ENCODE data around the gene SLC37A1. TPM values are rescaled to one million over a fixed set of nuclear protein-coding genes. Genes with fewer than 3 reads are reported as not detected.
A peak's percentile ranks its signal among the peaks of the same experiment; 100 is the strongest.
"Not testable (repeated sequence)": the region's sequence is repeated elsewhere in the genome, so short reads cannot be mapped to it uniquely, and the experiment has no call there.

Gene SLC37A1
- total and polyA plus RNA-seq, 2 donors from 2014 or later: 3.4 to 21.8 TPM

- peak in 2 of 5 donors; percentile 23 to 40 for DNase-seq
- Histone ChIP-seq H3K4me3 (ENCODE audit: low read length in 3 of 3) (peak overlapping the region in 2 of 3 donors; percentile 62 to 86), H3K9ac (ENCODE audit: low read length in 3 of 3) (peak overlapping the region in 2 of 3 donors; percentile 65 to 98), H3K27me3 (ENCODE audit: control insufficient read depth, insufficient read depth, low read length) (no peaks in the 10 kb centered on the region), H3K4me1 (ENCODE audit: control insufficient read depth in 2 of 3, insufficient read depth in 2 of 3, low read depth in 1 of 3, low read length in 3 of 3) (peaks cover 3 to 16% (median 8%) of the 10 kb centered on the region in 3 donors), H3K36me3 (ENCODE audit: control insufficient read depth in 2 of 3, insufficient read depth in 3 of 3, low read length in 3 of 3) (peaks cover 0 to 4% (median 0%) of the 10 kb centered on the region in 3 donors), H3K9me3 (ENCODE audit: control insufficient read depth in 2 of 3, insufficient read depth in 1 of 3, low read length in 3 of 3) (peaks cover 0 to 6% (median 0%) of the 10 kb centered on the region in 3 donors), H3K27ac (ENCODE audit: low read depth in 2 of 2, low read length in 2 of 2) (peak overlapping the region; percentile 7 to 70)
- no peak for TF ChIP-seq CTCF (IDR thresholded peaks at IDR 0.05; ENCODE audit: borderline replicate concordance, extremely low read depth, insufficient read depth)
- intact Hi-C loops (cut with DNase I): no loop called here
- FAIRE-seq: no peak
Observed at GRCh38 chr21:42613756-42614155, 100.1 kb downstream of the SLC37A1 start.

DNA sequence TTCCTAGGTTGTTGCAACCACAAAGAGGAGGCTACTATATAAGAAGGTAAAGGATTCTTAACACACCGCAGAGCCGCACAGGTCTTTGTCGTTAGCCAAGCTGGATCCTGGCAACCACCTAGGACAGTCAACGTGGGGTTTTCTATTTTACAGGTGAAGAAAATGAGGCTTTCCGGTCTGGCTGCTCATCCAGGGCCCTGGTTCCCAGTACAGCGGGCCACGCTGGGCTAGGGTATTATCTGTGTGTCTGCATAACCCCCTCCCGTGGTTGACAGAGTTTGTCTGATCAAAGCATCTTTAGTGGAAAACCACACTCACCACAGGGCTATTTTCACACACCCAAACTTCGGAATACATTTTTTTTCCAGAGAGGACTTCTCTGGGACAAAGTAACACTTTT, 100.7 kb downstream of the SLC37A1 start:
- peak overlapping the region in 2 of 3 donors; percentile 62 to 86 for H3K4me3 ChIP-seq (ENCODE audit: low read length in 3 of 3)
- FAIRE-seq: no peak
- no peak for TF ChIP-seq CTCF (IDR thresholded peaks at IDR 0.05; ENCODE audit: borderline replicate concordance, extremely low read depth, insufficient read depth)
- H3K27me3 ChIP-seq (ENCODE audit: control insufficient read depth, insufficient read depth, low read length): no peaks in the 10 kb centered on the region
- H3K9me3 ChIP-seq (ENCODE audit: control insufficient read depth in 2 of 3, insufficient read depth in 1 of 3, low read length in 3 of 3): peaks cover 0 to 6% (median 0%) of the 10 kb centered on the region in 3 donors
- peak in 2 of 5 donors; percentile 19 to 29 for DNase-seq
- H3K27ac ChIP-seq (ENCODE audit: low read depth in 2 of 2, low read length in 2 of 2): peak overlapping the region; percentile 66 to 95
- peak overlapping the region in 1 of 3 donors; percentile 98 for H3K9ac ChIP-seq (ENCODE audit: low read length in 3 of 3)
- intact Hi-C loops (cut with DNase I): no loop called here
- peaks cover 0 to 4% (median 0%) of the 10 kb centered on the region in 3 donors for H3K36me3 ChIP-seq (ENCODE audit: control insufficient read depth in 2 of 3, insufficient read depth in 3 of 3, low read length in 3 of 3)
- peaks cover 3 to 18% (median 11%) of the 10 kb centered on the region in 3 donors for H3K4me1 ChIP-seq (ENCODE audit: control insufficient read depth in 2 of 3, insufficient read depth in 2 of 3, low read depth in 1 of 3, low read length in 3 of 3)

DNA sequence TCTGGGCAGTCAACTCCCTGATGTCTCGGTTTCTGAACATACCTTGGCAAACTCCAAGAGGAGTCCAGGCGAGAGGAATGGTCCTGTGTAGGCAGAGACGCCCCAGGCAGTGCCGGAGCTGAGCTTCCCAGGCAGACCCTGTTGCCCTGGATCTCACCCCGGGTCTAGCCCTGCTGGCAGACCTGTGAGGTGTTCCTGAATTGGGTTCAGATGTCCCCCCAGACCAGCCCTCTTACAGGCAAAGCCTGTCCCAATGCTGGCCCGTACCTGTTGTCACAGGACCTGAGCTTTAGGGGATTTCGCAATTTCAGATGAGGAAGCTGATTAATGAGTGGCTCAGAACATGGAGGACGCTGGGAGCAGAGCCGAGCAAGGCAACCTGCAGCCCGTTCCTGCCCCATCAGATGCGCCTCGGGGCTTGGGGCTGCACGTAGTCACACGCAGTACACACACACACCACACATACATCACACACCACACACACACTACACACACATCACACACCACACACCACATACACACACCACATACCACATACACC, 101.2 kb downstream of the SLC37A1 start:
- H3K36me3 ChIP-seq (ENCODE audit: control insufficient read depth in 2 of 3, insufficient read depth in 3 of 3, low read length in 3 of 3): no peaks in the 10 kb centered on the region
- H3K9me3 ChIP-seq (ENCODE audit: control insufficient read depth in 2 of 3, insufficient read depth in 1 of 3, low read length in 3 of 3): peaks cover 0 to 2% (median 0%) of the 10 kb centered on the region in 3 donors
- H3K27me3 ChIP-seq (ENCODE audit: control insufficient read depth, insufficient read depth, low read length): no peaks in the 10 kb centered on the region
- peak overlapping the region in 1 of 3 donors; percentile 98 for H3K9ac ChIP-seq (ENCODE audit: low read length in 3 of 3)
- no peak for TF ChIP-seq CTCF (IDR thresholded peaks at IDR 0.05; ENCODE audit: borderline replicate concordance, extremely low read depth, insufficient read depth)
- peak overlapping the region; percentile 66 to 95 for H3K27ac ChIP-seq (ENCODE audit: low read depth in 2 of 2, low read length in 2 of 2)
- no peak for FAIRE-seq
- peaks cover 3 to 18% (median 14%) of the 10 kb centered on the region in 3 donors for H3K4me1 ChIP-seq (ENCODE audit: control insufficient read depth in 2 of 3, insufficient read depth in 2 of 3, low read depth in 1 of 3, low read length in 3 of 3)
- peak; percentile 59 to 88 (median 73) for DNase-seq
- intact Hi-C loops (cut with DNase I): no loop called here
- peak overlapping the region; percentile 26 to 86 (median 62) for H3K4me3 ChIP-seq (ENCODE audit: low read length in 3 of 3)

GRCh38 chr21:42615377-42615776, 101.7 kb downstream of the SLC37A1 start:
- Histone ChIP-seq H3K9ac (ENCODE audit: low read length in 3 of 3) (peak overlapping the region in 1 of 3 donors; percentile 98), H3K4me1 (ENCODE audit: control insufficient read depth in 2 of 3, insufficient read depth in 2 of 3, low read depth in 1 of 3, low read length in 3 of 3) (peaks cover 3 to 18% (median 14%) of the 10 kb centered on the region in 3 donors), H3K27ac (ENCODE audit: low read depth in 2 of 2, low read length in 2 of 2) (peak overlapping the region; percentile 66 to 95), H3K4me3 (ENCODE audit: low read length in 3 of 3) (peak overlapping the region in 2 of 3 donors; percentile 26 to 86)
- H3K36me3 ChIP-seq (ENCODE audit: control insufficient read depth in 2 of 3, insufficient read depth in 3 of 3, low read length in 3 of 3); FAIRE-seq; intact Hi-C loops (cut with DNase I); H3K27me3 ChIP-seq (ENCODE audit: control insufficient read depth, insufficient read depth, low read length); H3K9me3 ChIP-seq (ENCODE audit: control insufficient read depth in 2 of 3, insufficient read depth in 1 of 3, low read length in 3 of 3): not testable (repeated sequence)
- peak in 1 of 5 donors; percentile 0 for DNase-seq

Data from kidney (tissue), 14 donors.